H9 (cell line): ENCODE measurements around the gene ATXN10. TPM values are rescaled to one million over a fixed set of nuclear protein-coding genes. Genes with fewer than 3 reads are reported as not detected.

ENCODE experiments used
- DNase-seq: peaks from one replicate; pipeline ENCODE4 v3.0.0-alpha.2; 2017
- H2AFZ ChIP-seq: one replicate; pipeline ENCODE4 v1.6.1; 2013; ENCODE audit warnings: mild to moderate bottlenecking, low read length, control low read depth, moderate library complexity
- H2AK5ac ChIP-seq: 2 replicates; pipeline ENCODE4 v1.6.1; 2013; ENCODE audit warnings: low read length, control low read depth, mixed read lengths; ENCODE audit not compliant: insufficient read length
- H2BK120ac ChIP-seq: one replicate; pipeline ENCODE4 v1.6.1; 2013; ENCODE audit warnings: low read depth, mild to moderate bottlenecking, low read length, control low read depth, inconsistent platforms; ENCODE audit not compliant: poor library complexity, severe bottlenecking
- H2BK12ac ChIP-seq: 2 replicates; pipeline ENCODE4 v1.6.1; 2013; ENCODE audit warnings: low read length, control low read depth, mixed read lengths, low read depth; ENCODE audit not compliant: insufficient read length
- H2BK15ac ChIP-seq: 2 replicates; pipeline ENCODE4 v1.6.1; 2013; ENCODE audit warnings: low read depth, low read length, control low read depth
- H2BK20ac ChIP-seq: one replicate; pipeline ENCODE4 v1.6.1; 2013; ENCODE audit warnings: low read depth, mild to moderate bottlenecking, low read length, control low read depth, inconsistent platforms; ENCODE audit not compliant: poor library complexity, severe bottlenecking
- H2BK5ac ChIP-seq: 2 replicates; pipeline ENCODE4 v1.6.1; 2013; ENCODE audit warnings: low read length, control low read depth, mixed read lengths; ENCODE audit not compliant: insufficient read length
- H3K14ac ChIP-seq: 2 replicates; pipeline ENCODE4 v1.6.1; 2013; ENCODE audit warnings: low read length, control low read depth; ENCODE audit not compliant: insufficient read depth
- H3K18ac ChIP-seq: 2 replicates; pipeline ENCODE4 v1.6.1; 2013; ENCODE audit warnings: low read depth, mild to moderate bottlenecking, mixed read lengths, low read length, control low read depth; ENCODE audit not compliant: insufficient read length
- H3K23ac ChIP-seq: 2 replicates; pipeline ENCODE4 v1.6.1; 2013; ENCODE audit warnings: low read length, control low read depth, mixed read lengths, low read depth; ENCODE audit not compliant: insufficient read length
- H3K23me2 ChIP-seq: 2 replicates; pipeline ENCODE4 v1.6.1; 2013; ENCODE audit warnings: low read depth, mild to moderate bottlenecking, mixed read lengths, low read length, control low read depth; ENCODE audit not compliant: insufficient read length, poor library complexity, severe bottlenecking
- H3K27ac ChIP-seq: 2 replicates; pipeline ENCODE4 v1.5.1; 2013; ENCODE audit warnings: low read length, control low read depth, mixed read lengths, low read depth; ENCODE audit not compliant: insufficient read length
- H3K27me3 ChIP-seq: 2 replicates; pipeline ENCODE4 v1.6.1; 2013; ENCODE audit warnings: low read length, control low read depth, inconsistent platforms; ENCODE audit not compliant: insufficient read depth
- H3K4ac ChIP-seq: 2 replicates; pipeline ENCODE4 v1.6.1; 2013; ENCODE audit warnings: low read depth, mild to moderate bottlenecking, control low read depth, inconsistent platforms, low read length, moderate library complexity
- H3K4me1 ChIP-seq: 2 replicates; pipeline ENCODE4 v1.6.1; 2013; ENCODE audit warnings: low read length, control low read depth, inconsistent platforms; ENCODE audit not compliant: insufficient read depth
- H3K4me2 ChIP-seq: 2 replicates; pipeline ENCODE4 v1.6.1; 2013; ENCODE audit warnings: low read length, control low read depth, mixed read lengths; ENCODE audit not compliant: insufficient read length, insufficient read depth
- H3K56ac ChIP-seq: 2 replicates; pipeline ENCODE4 v1.6.1; 2013; ENCODE audit warnings: low read depth, mild to moderate bottlenecking, mixed read lengths, low read length, control low read depth; ENCODE audit not compliant: insufficient read length
- H3K79me1 ChIP-seq: 2 replicates; pipeline ENCODE4 v1.6.1; 2013; ENCODE audit warnings: low read depth, mild to moderate bottlenecking, moderate library complexity, low read length, control low read depth, inconsistent platforms; ENCODE audit not compliant: insufficient read depth, poor library complexity, severe bottlenecking
- H3K79me2 ChIP-seq: 2 replicates; pipeline ENCODE4 v1.6.1; 2013; ENCODE audit warnings: low read length, control low read depth, inconsistent platforms; ENCODE audit not compliant: insufficient read depth
- H3K9ac ChIP-seq: 2 replicates; pipeline ENCODE4 v1.6.1; 2013; ENCODE audit warnings: low read length, control low read depth, mixed read lengths; ENCODE audit not compliant: insufficient read length; ENCODE audit errors: extremely low read depth
- H3K9me3 ChIP-seq: one replicate; pipeline ENCODE4 v1.6.1; 2013; ENCODE audit warnings: low read depth, low read length, inconsistent platforms; ENCODE audit not compliant: control insufficient read depth
- H3T11ph ChIP-seq: one replicate; pipeline ENCODE4 v1.6.1; 2013; ENCODE audit warnings: mild to moderate bottlenecking, low read length, control low read depth, inconsistent platforms
- H4K20me1 ChIP-seq: one replicate; pipeline ENCODE4 v1.6.1; 2013; ENCODE audit not compliant: control insufficient read depth, insufficient read length, insufficient read depth
- H4K5ac ChIP-seq: 2 replicates; pipeline ENCODE4 v1.6.1; 2013; ENCODE audit warnings: low read depth, mild to moderate bottlenecking, mixed read lengths, low read length, control low read depth; ENCODE audit not compliant: insufficient read length
- H4K8ac ChIP-seq: replicated peaks from 2 replicates; pipeline ENCODE4 v1.6.1; 2013; ENCODE audit warnings: low read length, control low read depth, mixed read lengths, low read depth; ENCODE audit not compliant: insufficient read length
- H4K91ac ChIP-seq: 2 replicates; pipeline ENCODE4 v1.6.1; 2013; ENCODE audit warnings: low read depth, mild to moderate bottlenecking, moderate library complexity, mixed read lengths, low read length, control low read depth; ENCODE audit not compliant: insufficient read length
- H3K27ac Mint-ChIP-seq, 3 experiments: 2 replicates in 2 of 3; 3 replicates in 1 of 3; pipeline ENCODE4 v1.8.0; 2020 to 2021; ENCODE audit warnings: mixed read lengths in 3 of 3, mild to moderate bottlenecking in 1 of 3, moderate library complexity in 1 of 3
- H3K27me3 Mint-ChIP-seq: 2 replicates; pipeline ENCODE4 v1.8.0; 2021; ENCODE audit warnings: low read depth, mild to moderate bottlenecking, moderate library complexity, mixed read lengths
- H3K36me3 Mint-ChIP-seq, 3 experiments: 2 replicates in 2 of 3; 3 replicates in 1 of 3; pipeline ENCODE4 v1.8.0; 2020 to 2021; ENCODE audit warnings: low read depth in 3 of 3, mixed read lengths in 3 of 3; ENCODE audit not compliant: insufficient read depth in 1 of 3
- H3K4me1 Mint-ChIP-seq, 2 experiments: 2 replicates each; pipeline ENCODE4 v1.8.0; 2020; ENCODE audit warnings: mixed read lengths in 2 of 2
- H3K4me3 Mint-ChIP-seq, 2 experiments: 2 replicates in 1 of 2; 3 replicates in 1 of 2; pipeline ENCODE4 v1.8.0; 2020 to 2021; ENCODE audit warnings: mild to moderate bottlenecking in 2 of 2, mixed read lengths in 2 of 2, moderate library complexity in 1 of 2
- H3K9me3 Mint-ChIP-seq, 2 experiments: 2 replicates in 1 of 2; 3 replicates in 1 of 2; pipeline ENCODE4 v1.8.0; 2020; ENCODE audit warnings: mild to moderate bottlenecking in 2 of 2, mixed read lengths in 2 of 2, moderate library complexity in 1 of 2
- CTCF ChIP-seq: fragments of 200-600 bp; sonication (generic); conservative IDR thresholded peaks from 3 replicates; pipeline ENCODE4 v1.8.0; 2021; ENCODE audit warnings: antibody characterized with exemption, mild to moderate bottlenecking
- WGBS: extraction: QIAGEN DNeasy Blood & Tissue Kit; methylation state at CpG from one replicate; pipeline ENCODE4 v1.1.7; 2013; ENCODE audit warnings: missing lambda C conversion rate, low lambda C conversion rate, mixed read lengths; ENCODE audit not compliant: insufficient read length; ENCODE audit errors: extremely low coverage; 5-methylcytosine and 5-hydroxymethylcytosine counted together
- total RNA-seq: library from RNA; stranded (reverse); gene quantifications from 2 replicates; pipeline ENCODE4 v1.2.1, GENCODE V29; 2021

Gene ATXN10
- total RNA-seq, 1 experiment from 2014 or later = 210 TPM

- Mint-ChIP-seq H3K27ac (no peak overlapping the region), H3K27me3 (no peaks in the 10 kb centered on the region), H3K9me3 (no peaks in the 10 kb centered on the region), H3K4me1 (peaks cover 10 to 15% of the 10 kb centered on the region in 2 experiments), H3K4me3 (no peak overlapping the region), H3K36me3 (peaks cover 0 to 3% (median 2%) of the 10 kb centered on the region in 3 experiments; a peak in 2 of 7 replicates)
- TF ChIP-seq CTCF = no peak
- H3K27me3 ChIP-seq = no peaks in the 10 kb centered on the region
- H2BK120ac ChIP-seq = no peak overlapping the region
- H3K4me1 ChIP-seq = no peaks in the 10 kb centered on the region
- no peak overlapping the region for H4K91ac ChIP-seq
- H3K23me2 ChIP-seq = no peaks in the 10 kb centered on the region
- H2BK20ac ChIP-seq = no peak overlapping the region
- no peaks in the 10 kb centered on the region for H3K79me2 ChIP-seq
- H3K14ac ChIP-seq = no peak overlapping the region
- H4K8ac ChIP-seq = no peak overlapping the region
- H3K9ac ChIP-seq = no peak overlapping the region
- H3K9me3 ChIP-seq = no peaks in the 10 kb centered on the region
- no peak overlapping the region for H3K56ac ChIP-seq
- no peak overlapping the region for H2BK12ac ChIP-seq
- H4K5ac ChIP-seq = no peak overlapping the region
- no peak overlapping the region for H3K4me2 ChIP-seq
- H3K18ac ChIP-seq = no peak overlapping the region
- H3K23ac ChIP-seq = no peak overlapping the region
- H2BK15ac ChIP-seq = no peak overlapping the region
- no peak overlapping the region for H2AK5ac ChIP-seq
- H3T11ph ChIP-seq = no peak overlapping the region
- H2AFZ ChIP-seq = no peak overlapping the region
- no peak for DNase-seq
- no peaks in the 10 kb centered on the region for H3K79me1 ChIP-seq
- H3K27ac ChIP-seq = no peak overlapping the region
- H3K4ac ChIP-seq = no peak overlapping the region
- H2BK5ac ChIP-seq = no peak overlapping the region
- WGBS = no CpG with 5 or more reads among the region's 7 CpGs
- no peaks in the 10 kb centered on the region for H4K20me1 ChIP-seq
Measured at GRCh38 chr22:45837508-45837907, 165.9 kb downstream of the ATXN10 start.
